NCI-H128 (cell line): ENCODE data around the gene NT5C2.
"Not testable (repeated sequence)": the region's sequence is repeated elsewhere in the genome, so short reads cannot be mapped to it uniquely, and the experiment has no call there.

ENCODE experiments used
- DNase-seq: peaks from one replicate; lab custom pipeline; 2025; ENCODE audit not compliant: unreplicated experiment; lab: John Stamatoyannopoulos, UW

NT5C2 gene

GRCh38 chr10:103166523-103166922, 26.5 kb downstream of the NT5C2 start:
- DNase-seq = no peak

- not testable (repeated sequence) for DNase-seq
These were observed 29.2 kb downstream of the NT5C2 start for GRCh38 chr10:103163766-103164403.

- DNase-seq = no peak
These were observed 35.8 kb downstream of the NT5C2 start for GRCh38 chr10:103157246-103157645.

- no peak for DNase-seq
These were observed 37.5 kb downstream of the NT5C2 start for GRCh38 chr10:103155471-103156085.

- DNase-seq = no peak
These were observed 38.4 kb downstream of the NT5C2 start for GRCh38 chr10:103154521-103155299.

- no peak for DNase-seq
These were observed 39.5 kb downstream of the NT5C2 start for GRCh38 chr10:103153302-103154197.

- DNase-seq = no peak
These were observed 43.0 kb downstream of the NT5C2 start for GRCh38 chr10:103149991-103150622.

- DNase-seq = no peak
These were observed 45.4 kb downstream of the NT5C2 start for GRCh38 chr10:103147645-103148044.

- no peak for DNase-seq
These were observed 47.1 kb downstream of the NT5C2 start for GRCh38 chr10:103145860-103146466.

GRCh38 chr10:103145046-103145445, 48.0 kb downstream of the NT5C2 start:
- DNase-seq = no peak

- DNase-seq = no peak
These were observed 49.0 kb downstream of the NT5C2 start for GRCh38 chr10:103144041-103144440.

GRCh38 chr10:103143641-103144040, 49.4 kb downstream of the NT5C2 start:
- DNase-seq = not testable (repeated sequence)

GRCh38 chr10:103141950-103142349, 51.1 kb downstream of the NT5C2 start:
- no peak for DNase-seq

GRCh38 chr10:103140469-103140868, 52.6 kb downstream of the NT5C2 start:
- no peak for DNase-seq

- no peak for DNase-seq
These were observed 53.3 kb downstream of the NT5C2 start for GRCh38 chr10:103139803-103140202.

- not testable (repeated sequence) for DNase-seq
These were observed 57.9 kb downstream of the NT5C2 start for GRCh38 chr10:103135168-103135567.

- DNase-seq = no peak
These were observed 62.2 kb downstream of the NT5C2 start for GRCh38 chr10:103130910-103131309.

- not testable (repeated sequence) for DNase-seq
These were observed 62.9 kb downstream of the NT5C2 start for GRCh38 chr10:103130180-103130579.

GRCh38 chr10:103127241-103127640, 65.8 kb downstream of the NT5C2 start:
- DNase-seq = no peak
